ENCODE results near the gene RNF13. TPM values are rescaled to one million over a fixed set of nuclear protein-coding genes. Genes with fewer than 3 reads are reported as not detected.

RNF13 gene
- total and polyA plus RNA-seq, 2 donors (not counting 3 experiments of a cell fraction or from before 2014, with no cell fraction given) = 16.4 to 27.1 TPM

DNA sequence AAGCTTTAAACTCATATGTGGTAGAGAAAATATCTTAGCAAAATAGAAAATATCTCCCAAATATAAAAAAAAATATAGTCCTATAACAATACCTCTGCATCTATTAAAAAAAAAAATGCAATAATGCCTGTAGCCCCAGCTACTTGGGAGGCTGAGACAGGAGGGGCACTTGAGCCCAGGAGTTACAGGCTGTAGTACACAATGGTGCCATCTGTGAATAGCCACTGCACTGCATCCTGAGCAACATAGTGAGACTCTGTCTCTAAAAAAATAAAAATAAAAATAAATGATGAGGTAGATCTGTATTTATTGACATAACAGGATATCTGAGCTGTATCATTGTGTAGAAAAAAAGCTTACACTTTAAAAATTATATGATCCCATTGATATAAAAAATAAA, 87.3 kb downstream of the RNF13 start:
- Histone ChIP-seq H3K9ac (replicated peaks; ENCODE audit: extremely low read depth, insufficient read depth, low read length) (no peak overlapping the region), H3K4me2 (ENCODE audit: insufficient read depth, low read length) (no peak overlapping the region), H3K36me3 (ENCODE audit: control insufficient read depth in 2 of 2, extremely low read depth in 1 of 2, insufficient read depth in 2 of 2, low read length in 2 of 2) (no peaks in the 10 kb centered on the region), H3K27ac (ENCODE audit: insufficient read depth, low read depth, low read length) (no peak overlapping the region), H3K9me1 (replicated peaks; ENCODE audit: control insufficient read depth, extremely low read depth, insufficient read depth, low read length) (no peaks in the 10 kb centered on the region), H3K27me3 (ENCODE audit: control insufficient read depth in 2 of 2, insufficient read depth in 2 of 2, low read length in 2 of 2) (no peaks in the 10 kb centered on the region), H3K4me3 (replicated peaks in 1 of 3; ENCODE audit: insufficient read depth in 1 of 3, low read depth in 1 of 3, low read length in 3 of 3) (no peak overlapping the region), H2AFZ (ENCODE audit: low read depth, low read length) (no peak overlapping the region), H4K20me1 (replicated peaks; ENCODE audit: control insufficient read depth, extremely low read depth, insufficient read depth, low read length) (no peaks in the 10 kb centered on the region), H3K4me1 (ENCODE audit: control insufficient read depth, extremely low read depth, insufficient read depth, low read length) (peaks cover 6% of the 10 kb centered on the region), H3K9me3 (replicated peaks; ENCODE audit: control insufficient read depth, insufficient read depth, low read length) (no peaks in the 10 kb centered on the region), H3K79me2 (ENCODE audit: control insufficient read depth, insufficient read depth, low read length) (no peaks in the 10 kb centered on the region)
- no peak for FAIRE-seq
- intact Hi-C loops (cut with micrococcal nuclease) = no loop called here
- no peak for TF ChIP-seq FOS (IDR thresholded peaks at IDR 0.05; ENCODE audit: borderline replicate concordance, insufficient read depth, low read length)
- no peak for TF ChIP-seq MYC (IDR thresholded peaks at IDR 0.05; ENCODE audit: low read depth, low read length)
- no peak for TF ChIP-seq GATA2 (IDR thresholded peaks at IDR 0.05; ENCODE audit: insufficient read depth, insufficient read length, low read depth, low read length)
- TF ChIP-seq JUN (IDR thresholded peaks at IDR 0.05; ENCODE audit: borderline replicate concordance, insufficient read depth, insufficient read length, low read depth) = no peak
- no peak for TF ChIP-seq EZH2 (IDR thresholded peaks at IDR 0.05; ENCODE audit: borderline replicate concordance, low read depth, low read length, severe bottlenecking)
- TF ChIP-seq POLR2AphosphoS5 (IDR thresholded peaks at IDR 0.05; ENCODE audit: insufficient read depth, low read depth, low read length) = no peak
- TF ChIP-seq, protein P1, sequence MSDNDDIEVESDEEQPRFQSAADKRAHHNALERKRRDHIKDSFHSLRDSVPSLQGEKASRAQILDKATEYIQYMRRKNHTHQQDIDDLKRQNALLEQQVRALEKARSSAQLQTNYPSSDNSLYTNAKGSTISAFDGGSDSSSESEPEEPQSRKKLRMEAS (IDR thresholded peaks at IDR 0.05; ENCODE audit: insufficient read depth, insufficient read length) = no peak
- TF ChIP-seq, protein P2, sequence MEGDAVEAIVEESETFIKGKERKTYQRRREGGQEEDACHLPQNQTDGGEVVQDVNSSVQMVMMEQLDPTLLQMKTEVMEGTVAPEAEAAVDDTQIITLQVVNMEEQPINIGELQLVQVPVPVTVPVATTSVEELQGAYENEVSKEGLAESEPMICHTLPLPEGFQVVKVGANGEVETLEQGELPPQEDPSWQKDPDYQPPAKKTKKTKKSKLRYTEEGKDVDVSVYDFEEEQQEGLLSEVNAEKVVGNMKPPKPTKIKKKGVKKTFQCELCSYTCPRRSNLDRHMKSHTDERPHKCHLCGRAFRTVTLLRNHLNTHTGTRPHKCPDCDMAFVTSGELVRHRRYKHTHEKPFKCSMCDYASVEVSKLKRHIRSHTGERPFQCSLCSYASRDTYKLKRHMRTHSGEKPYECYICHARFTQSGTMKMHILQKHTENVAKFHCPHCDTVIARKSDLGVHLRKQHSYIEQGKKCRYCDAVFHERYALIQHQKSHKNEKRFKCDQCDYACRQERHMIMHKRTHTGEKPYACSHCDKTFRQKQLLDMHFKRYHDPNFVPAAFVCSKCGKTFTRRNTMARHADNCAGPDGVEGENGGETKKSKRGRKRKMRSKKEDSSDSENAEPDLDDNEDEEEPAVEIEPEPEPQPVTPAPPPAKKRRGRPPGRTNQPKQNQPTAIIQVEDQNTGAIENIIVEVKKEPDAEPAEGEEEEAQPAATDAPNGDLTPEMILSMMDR (IDR thresholded peaks at IDR 0.05; ENCODE audit: extremely low read depth in 1 of 2, insufficient read depth in 1 of 2, low read depth in 1 of 2, low read length in 2 of 2) = no peak
- TF ChIP-seq POLR2A (IDR thresholded peaks at IDR 0.05; ENCODE audit: low read depth, low read length) = no peak
- dilution Hi-C loops (cut with MboI; ENCODE audit: extremely low pct_ligation_motif_present, low sequenced_read_pairs) = no loop called here
- CTCF ChIA-PET = interaction anchor here (0.7 to 1.7 kb wide), 5 partner anchors 10 to 92 kb away, joined by 3 to 11 read pairs (median 3); no protein-coding TSS in a partner anchor
- DNase-seq (ENCODE audit: low read depth, low spot score) = no peak
- no TSS peak for BruUV-seq (replicated peaks)
- POLR2A ChIA-PET = no interaction called here

All from endothelial cell of umbilical vein (primary cell).